ENCODE results near the gene HINT2.
A peak's percentile ranks its signal among the peaks of the same experiment; 100 is the strongest.

GRCh38 chr9:35835216-35835632, 20.4 kb upstream of the HINT2 start:
- peak; percentile 54 for TF ChIP-seq CTCF (conservative IDR thresholded peaks at IDR 0.05)
- TF ChIP-seq ZFX (IDR thresholded peaks at IDR 0.05): no peak
